CD4-positive, alpha-beta T cell treated with Interleukin-21 for 1 hour (primary cell): ENCODE measurements around the gene CD86.
"Not testable (repeated sequence)": the region's sequence is repeated elsewhere in the genome, so short reads cannot be mapped to it uniquely, and the experiment has no call there.

Experiments
- DNase-seq: peaks from one replicate; pipeline ENCODE4 v3.0.0-alpha.2; 2020

Gene CD86, protein sequence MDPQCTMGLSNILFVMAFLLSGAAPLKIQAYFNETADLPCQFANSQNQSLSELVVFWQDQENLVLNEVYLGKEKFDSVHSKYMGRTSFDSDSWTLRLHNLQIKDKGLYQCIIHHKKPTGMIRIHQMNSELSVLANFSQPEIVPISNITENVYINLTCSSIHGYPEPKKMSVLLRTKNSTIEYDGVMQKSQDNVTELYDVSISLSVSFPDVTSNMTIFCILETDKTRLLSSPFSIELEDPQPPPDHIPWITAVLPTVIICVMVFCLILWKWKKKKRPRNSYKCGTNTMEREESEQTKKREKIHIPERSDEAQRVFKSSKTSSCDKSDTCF

DNA sequence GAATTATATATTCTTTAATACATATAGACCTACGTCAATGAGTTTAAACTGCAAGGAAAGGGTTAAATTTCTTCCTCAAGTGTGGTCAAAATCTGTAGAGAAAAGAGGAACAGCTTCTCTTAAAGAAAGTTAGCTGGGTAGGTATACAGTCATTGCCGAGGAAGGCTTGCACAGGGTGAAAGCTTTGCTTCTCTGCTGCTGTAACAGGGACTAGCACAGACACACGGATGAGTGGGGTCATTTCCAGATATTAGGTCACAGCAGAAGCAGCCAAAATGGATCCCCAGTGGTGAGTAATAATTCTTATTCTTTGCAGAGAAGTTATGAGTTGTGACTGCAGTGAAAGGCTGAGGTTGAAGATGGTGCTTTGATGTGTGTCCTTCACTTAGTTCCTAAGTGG lies at the start of gene CD86:
Gene CD86, plus strand, starts transcription at position 148 of the 400 bp plus-strand sequence. Its CDS starts 128 bp downstream, at position 276.
- DNase-seq: peak; percentile 17

DNA sequence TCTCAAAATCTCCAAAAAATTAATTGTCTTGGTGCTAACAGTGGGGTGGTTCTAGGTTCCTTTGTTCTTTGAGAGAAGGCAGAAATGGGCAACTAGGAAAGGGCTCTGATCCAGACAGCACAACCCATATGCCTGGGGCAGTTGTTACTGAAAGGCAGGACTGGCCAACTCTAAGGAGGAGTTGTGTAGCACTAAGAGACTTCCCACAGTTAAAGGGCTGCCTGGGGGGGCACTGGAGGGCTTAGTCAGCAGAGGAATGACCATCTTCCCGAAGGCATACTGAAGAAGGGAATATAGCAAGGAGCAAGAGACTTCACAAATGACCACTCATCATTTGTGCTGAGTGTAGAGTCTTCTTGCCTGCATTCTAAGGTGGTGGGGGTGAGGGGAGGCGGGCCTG lies 48.9 kb upstream of the CD86 start:
- no peak for DNase-seq

DNA sequence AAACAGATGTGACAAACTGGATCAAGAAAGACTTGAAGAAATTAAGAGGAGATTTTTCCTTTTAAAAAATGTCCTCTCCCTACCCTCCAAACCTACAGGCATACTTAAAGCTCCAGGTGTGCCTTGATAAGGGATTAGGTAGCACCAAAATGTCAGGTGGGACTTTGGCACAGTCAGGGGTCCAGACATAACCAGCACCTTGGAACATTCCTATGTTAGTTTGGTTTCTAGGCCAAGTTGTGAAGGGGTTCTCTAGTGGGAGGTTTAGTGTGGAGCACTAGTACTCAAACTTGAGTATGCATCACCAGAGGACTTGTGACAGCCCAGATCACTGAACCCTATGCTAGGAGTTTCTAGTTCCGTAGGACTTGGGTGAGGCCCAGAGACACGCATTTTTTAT lies 47.0 kb upstream of the CD86 start:
- DNase-seq: no peak

DNA sequence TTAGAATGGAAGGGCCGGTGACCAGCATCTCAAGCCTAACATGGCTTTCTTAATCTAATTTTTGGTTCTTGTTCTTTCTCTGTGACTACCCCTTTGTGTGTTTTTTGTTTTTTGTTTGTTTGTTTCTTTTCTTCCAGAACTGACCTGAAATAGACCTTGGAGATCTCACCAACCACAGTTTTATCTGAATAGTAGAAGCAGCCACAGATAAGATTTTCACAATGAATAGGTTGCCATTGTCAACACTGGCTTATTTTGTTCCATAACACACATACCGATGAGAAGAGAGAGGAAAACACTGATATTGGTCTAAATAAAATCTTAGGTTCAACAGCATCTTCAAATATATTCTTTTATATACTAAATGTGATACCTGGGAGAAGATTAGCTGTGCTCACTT lies 44.7 kb upstream of the CD86 start:
- DNase-seq: no peak

GRCh38 chr3:122011396-122011795 lies 43.8 kb upstream of the CD86 start:
- no peak for DNase-seq

DNA sequence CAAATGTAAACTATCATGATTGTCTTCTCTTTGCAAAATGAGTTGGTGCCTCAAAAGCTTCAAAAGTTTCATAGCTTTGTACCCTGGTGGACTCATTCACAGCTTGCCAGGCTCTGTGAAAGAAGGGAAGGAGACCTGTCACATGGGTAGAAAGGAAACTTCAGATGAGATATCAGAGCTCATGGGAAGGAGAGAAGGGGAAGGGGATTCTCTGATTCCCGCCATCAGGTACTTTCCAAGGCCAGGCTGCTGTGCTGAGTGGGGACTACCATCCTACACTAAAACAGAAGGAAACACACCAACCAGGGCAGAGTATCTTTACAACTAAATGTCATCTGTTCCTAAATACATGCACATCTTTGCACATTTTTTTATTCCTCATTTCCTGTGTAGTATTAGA lies 42.3 kb upstream of the CD86 start:
- no peak for DNase-seq

DNA sequence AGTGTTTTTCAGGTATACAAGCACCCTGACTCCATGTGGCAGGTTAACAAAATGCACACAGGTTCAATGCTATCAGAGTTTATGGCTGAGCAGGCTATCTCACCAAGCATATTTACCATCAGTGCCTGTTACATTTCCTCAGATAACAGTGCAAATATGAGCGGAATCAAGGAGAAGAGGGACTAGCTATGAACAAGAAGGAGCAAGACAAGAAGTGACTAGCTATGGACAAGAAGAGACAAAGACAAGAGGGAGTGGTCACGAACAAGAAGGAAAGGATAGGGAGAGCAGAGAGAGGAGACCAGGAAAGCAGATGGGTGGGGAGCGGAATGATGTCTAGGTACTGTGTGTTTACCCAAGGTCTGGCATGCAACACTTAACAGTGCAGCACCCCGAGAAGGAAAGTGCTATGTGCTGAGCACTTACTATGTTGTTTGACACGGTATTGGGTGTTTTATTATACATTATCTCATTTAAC lies 41.7 kb upstream of the CD86 start:
- no peak for DNase-seq

- DNase-seq: no peak
These were observed 40.4 kb upstream of the CD86 start for GRCh38 chr3:122014741-122015140.

DNA sequence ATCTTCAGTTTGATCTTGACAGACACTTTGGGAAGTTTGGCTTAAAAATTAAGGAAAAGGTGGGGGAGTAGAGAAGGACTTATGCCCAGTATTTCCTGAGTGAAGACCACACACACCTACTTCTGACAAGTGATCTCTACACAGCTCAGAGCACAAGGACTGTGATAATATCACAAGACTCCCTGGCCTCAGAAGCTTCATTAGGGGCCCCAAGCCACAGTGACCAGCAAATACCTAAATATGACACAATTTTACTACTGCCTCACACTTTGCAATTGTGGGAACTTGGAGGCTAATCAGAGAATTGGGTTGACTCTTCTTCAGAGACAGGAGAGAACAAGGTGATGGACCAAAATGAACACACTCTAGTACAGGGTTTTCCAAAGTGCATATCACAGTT lies 35.7 kb upstream of the CD86 start:
- DNase-seq: no peak

DNA sequence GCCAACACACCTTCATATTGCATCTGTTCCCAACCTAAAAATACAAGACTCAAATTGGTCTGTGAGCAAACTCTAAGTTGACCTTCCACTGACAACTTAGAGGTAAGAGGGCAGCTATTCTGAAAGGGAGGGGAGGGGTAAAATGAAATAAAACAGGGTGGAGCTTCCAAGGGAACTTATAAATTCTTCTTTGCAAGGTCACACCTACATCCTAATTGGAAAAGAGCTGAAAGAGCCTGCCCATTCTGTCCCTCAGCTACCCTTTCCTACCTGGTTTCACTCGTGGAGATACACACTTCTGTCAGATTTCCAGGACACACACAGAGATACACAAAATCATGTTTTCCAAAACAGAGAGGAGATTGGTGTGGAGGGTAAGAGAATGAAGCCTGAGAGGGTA lies 34.1 kb upstream of the CD86 start:
- no peak for DNase-seq

- DNase-seq: no peak
These were observed 33.3 kb upstream of the CD86 start, which contains the start of gene ILDR1 for GRCh38 chr3:122021811-122022401. ILDR1 (minus strand) TSS chr3:122022247; CDS start chr3:122022077, 170 bp downstream.

GRCh38 chr3:122023335-122023910 lies 31.7 kb upstream of the CD86 start:
- no peak for DNase-seq

DNA sequence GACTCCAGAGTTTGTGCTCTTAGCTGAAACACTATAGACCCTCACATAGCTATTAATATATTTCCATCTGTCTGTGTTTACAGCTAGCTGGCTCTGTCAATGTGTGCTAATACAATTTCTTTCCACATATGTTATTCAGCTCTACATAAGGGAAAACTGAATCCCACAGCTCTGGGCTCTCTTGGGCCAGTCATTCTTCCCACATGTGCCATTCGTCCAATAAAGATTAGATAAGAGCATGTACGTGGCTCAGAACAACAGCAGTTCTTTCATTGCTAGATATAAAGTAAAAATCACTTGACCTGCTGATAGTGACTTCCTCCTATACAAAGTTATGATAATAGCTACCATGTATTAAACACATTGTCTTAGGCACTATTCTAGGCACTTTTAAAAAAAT lies 30.4 kb upstream of the CD86 start:
- DNase-seq: no peak

- no peak for DNase-seq
These were observed 29.9 kb upstream of the CD86 start for GRCh38 chr3:122025296-122025695.

- DNase-seq: peak; percentile 31
These were observed 24.6 kb upstream of the CD86 start for GRCh38 chr3:122030381-122031122.

DNA sequence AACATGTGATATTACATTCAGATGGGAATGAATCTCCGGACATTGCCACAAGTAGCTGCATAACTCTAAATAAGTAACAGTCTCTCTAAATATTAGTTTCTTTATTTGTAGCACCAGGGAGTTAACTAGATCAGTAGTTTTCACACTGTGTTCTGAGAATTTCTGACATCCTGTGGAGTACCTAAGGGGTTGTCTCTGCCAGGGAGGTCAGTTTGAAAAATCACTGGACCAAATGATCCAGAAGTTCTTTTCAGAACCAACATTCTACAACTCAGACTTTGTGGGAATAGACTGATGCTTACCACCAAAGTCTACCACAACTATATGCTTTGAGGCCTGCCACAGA lies 24.1 kb upstream of the CD86 start:
- DNase-seq: no peak

DNA sequence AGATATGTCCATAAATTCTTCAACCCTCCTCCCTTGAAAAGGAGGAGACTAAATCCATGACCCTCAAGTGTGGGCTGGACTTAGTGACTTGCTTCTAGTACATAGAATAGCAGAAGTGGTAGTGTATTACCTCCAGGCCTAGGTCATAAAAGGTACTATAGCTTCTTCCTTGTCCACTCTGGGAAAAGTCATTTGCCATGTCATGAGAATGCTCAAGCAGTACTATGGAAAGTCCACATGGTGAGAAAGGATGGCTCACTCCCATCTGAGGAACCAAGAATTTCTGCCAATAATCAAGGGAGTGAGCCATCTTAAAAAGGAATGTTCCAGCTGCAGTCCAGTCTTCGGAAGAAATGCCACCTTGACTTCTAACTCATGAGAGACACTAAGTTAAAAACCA lies 22.6 kb upstream of the CD86 start:
- no peak for DNase-seq

DNA sequence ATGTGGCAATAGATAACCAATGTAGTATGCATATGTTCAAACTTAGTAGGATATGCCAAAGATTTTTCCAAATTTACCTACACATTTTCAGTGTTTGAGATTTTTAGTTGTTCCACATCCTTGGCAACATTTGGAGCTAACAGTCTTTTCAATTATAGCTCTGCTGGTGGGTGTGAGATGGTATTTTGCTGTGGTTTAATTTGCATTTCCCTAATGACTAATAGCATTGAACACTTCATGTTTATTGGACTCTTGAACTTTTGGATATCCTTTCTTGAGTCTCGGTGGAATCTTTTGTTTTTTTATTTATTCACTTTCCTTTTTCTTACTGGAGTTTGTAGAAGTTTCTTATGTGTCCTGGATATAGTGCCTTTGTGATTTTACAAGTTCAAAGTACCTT lies 22.1 kb upstream of the CD86 start:
- no peak for DNase-seq

DNA sequence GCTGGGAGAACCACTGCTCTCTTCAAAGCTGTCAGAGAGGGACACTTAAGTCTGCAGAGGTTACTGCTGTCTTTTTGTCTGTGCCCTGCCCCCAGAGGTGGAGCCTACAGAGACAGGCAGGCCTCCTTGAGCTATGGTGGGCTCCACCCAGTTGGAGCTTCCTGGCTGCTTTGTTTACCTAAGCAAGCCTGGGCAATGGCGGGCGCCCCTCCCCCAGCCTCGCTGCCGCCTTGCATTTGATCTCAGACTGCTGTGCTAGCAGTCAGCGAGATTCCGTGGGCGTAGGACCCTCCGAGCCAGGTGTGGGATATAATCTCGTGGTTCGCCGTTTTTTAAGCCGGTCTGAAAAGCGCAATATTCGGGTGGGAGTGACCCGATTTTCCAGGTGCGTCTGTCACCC lies 7.9 kb upstream of the CD86 start:
- DNase-seq: not testable (repeated sequence)

DNA sequence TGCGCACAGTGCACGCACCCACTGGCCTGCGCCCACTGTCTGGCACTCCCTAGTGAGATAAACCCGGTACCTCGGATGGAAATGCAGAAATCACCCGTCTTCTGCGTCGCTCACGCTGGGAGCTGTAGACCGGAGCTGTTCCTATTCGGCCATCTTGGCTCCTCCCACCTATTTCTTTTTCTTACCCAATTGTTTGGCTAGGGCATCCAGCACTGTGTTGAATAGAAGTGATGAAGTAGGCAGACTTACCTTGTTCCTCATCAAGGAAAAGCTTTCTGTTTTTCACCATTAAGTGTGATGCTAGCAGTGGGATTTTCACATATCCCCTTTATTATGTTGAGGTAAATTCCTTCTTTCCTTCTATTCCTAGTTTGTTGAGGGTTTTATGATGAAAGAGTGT lies 7.4 kb upstream of the CD86 start:
- DNase-seq: not testable (repeated sequence)

DNA sequence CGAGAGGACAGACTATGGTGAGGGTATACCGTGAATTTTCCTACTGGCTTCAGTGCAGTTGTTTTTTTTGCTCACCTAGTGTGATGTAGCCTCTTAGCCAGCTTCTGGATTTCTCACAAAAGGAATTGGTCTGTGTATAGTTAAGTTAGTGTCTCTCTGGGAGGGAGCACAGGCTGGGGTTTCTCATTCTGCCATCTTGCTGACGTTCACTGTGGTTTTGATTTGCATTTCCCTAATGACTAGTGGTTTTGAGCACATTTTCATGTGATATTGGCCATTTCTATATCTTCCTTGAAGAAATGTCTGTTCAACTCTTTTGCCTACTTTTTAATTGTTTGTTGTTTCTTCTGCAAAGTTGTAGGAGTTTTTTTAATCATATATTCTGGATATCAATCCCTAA lies 2.2 kb upstream of the CD86 start:
- no peak for DNase-seq

GRCh38 chr3:122057671-122058070 lies 2.5 kb downstream of the CD86 start:
- DNase-seq: no peak

DNA sequence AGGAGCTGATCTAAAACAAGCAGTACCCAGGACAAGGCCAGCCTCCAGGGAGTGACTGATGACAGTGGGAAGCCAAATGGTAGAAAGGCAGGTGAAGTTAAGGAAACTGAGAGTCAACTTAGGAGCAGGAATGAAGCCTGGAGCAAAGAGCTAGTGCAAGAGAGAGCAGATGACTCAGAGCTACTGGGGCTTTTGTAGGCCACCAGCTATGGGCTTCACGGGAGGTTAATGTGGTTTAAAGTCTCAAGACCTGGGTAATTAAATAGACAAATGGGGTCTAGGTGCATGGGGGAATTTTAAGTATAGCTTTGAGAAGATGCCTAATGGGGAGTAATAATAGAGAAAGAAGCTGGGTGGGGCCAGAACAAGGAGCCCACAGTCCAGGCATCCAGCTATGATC lies 3.1 kb downstream of the CD86 start:
- no peak for DNase-seq
